HG03045 (cell line): ENCODE measurements around the gene TXLNA.

ENCODE experiments used
- ATAC-seq: cut with Tn5 transposase; IDR thresholded peaks from one replicate; pipeline ENCODE4 v1.9.1; 2021; ENCODE audit warnings: mild to moderate bottlenecking, moderate library complexity; ENCODE audit not compliant: unreplicated experiment

TXLNA gene

GRCh38 chr1:32242341-32242851, 62.9 kb downstream of the TXLNA start:
- ATAC-seq = no peak

- no peak for ATAC-seq
These were observed 67.4 kb downstream of the TXLNA start, which contains the start of gene FAM167B for GRCh38 chr1:32246888-32247273. Gene FAM167B, plus strand, starts transcription at chr1:32247222. Its CDS starts 200 bp downstream, at chr1:32247422.

- ATAC-seq = no peak
These were observed 68.0 kb downstream of the TXLNA start for GRCh38 chr1:32247452-32247851.
